GM08714 (cell line): Measurements from ENCODE around the gene RBL2.

Experiments used
- H3K4me3 ChIP-seq: fragments of 200-500 bp; sonication (Bioruptor generic); 2 replicates; pipeline ENCODE4 v1.5.1; 2014; ENCODE audit warnings: mild to moderate bottlenecking, low read length, inconsistent platforms
- ZNF274 ChIP-seq: IDR thresholded peaks from 2 replicates; pipeline ENCODE4 v1.6.1; 2012; ENCODE audit warnings: mild to moderate bottlenecking, low read depth, low read length

The RBL2 gene

DNA sequence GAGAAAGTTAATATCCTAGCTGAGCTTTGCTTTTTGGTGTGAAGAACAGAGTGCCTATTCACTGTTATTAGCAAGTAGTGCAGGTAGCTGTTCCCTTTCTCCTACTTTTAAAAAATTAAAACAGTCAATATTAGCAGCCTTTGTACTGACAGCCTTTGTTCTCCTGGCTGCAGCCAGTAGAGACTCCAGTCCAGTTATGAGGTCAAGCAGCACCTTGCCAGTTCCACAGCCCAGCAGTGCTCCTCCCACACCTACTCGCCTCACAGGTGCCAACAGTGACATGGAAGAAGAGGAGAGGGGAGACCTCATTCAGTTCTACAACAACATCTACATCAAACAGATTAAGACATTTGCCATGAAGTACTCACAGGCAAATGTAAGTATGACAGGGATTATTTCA lies 46.1 kb downstream of the RBL2 start:
- no peak overlapping the region for H3K4me3 ChIP-seq
- TF ChIP-seq ZNF274, result no peak

DNA sequence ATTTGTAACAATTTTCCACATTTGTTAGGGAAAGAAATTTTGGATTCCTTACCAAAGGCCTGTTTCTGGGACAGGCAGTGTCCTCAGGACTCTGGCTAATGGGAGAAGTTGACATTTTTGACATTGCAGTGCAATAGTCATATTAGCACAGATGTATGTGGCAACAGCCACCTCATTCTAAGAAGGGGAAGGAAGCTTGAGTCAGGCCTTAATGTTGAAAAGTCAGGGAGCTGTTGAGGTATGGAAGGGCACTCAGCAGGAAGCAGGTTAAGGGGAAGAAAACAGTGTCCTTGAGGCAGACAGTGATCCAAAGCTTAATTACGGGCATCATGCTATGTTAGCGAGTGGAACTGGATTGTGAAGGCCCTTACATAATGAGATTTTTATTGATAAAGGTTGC lies 47.9 kb downstream of the RBL2 start:
- no peak for TF ChIP-seq ZNF274

DNA sequence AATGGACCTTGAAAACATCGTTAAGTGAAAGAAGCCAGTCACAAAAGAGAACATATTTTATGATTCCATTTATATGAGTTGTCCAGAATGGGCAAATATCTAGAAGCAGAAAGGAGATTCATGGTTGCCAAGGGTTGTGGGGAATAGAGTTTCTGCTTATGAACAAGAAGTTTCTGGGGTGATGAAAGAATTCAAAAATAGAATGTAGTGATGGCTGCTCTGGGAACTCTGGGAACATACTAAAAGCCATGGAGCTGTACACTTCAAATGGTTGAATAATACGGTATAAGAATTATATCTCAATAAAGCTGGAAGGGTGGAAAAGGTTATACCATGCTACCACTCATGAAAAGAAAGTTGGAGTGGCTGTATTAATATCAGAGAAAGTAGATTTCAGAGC lies 50.3 kb downstream of the RBL2 start:
- H3K4me3 ChIP-seq, result no peak overlapping the region
- TF ChIP-seq ZNF274, result no peak

More for the DNA sequence above, 47.9 kb downstream of the RBL2 start:
- no peak overlapping the region for H3K4me3 ChIP-seq

DNA sequence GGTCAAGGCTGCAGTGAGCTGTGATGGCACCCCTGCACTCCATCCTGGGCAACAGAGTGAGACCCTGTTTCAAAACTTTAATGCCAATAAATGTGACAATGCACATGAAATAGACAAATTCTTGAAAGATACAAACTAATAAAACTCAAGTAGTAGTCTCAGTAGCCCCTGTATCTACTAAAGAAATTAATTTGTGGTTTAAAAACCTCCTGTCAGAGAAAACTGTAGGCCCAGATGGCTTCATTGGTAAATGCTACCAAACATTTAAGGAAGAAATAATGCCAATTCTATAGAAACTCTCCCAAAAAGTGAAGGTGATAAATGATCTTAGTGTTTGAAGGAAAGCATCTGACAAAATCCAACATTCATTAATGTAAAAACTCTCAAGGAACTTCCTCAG lies 52.0 kb downstream of the RBL2 start:
- TF ChIP-seq ZNF274, result no peak

DNA sequence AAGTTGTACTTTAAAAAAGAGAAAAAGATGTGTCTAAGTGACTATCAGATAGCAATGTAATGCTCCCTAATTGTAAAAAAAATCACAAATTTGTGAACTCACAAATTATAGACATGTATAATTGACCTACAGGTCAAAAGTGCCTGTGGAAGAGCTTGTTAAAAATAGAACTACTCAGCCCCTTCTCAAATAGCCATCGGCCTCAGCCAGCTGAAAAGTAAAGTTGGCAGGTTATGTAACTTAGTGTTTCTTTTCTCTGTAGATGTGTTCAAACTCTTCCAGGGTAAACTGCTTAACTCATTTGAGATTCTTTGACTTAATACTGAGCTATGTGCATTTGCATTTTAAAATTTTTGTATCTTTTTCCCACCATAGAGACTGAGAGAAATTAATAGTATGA lies 55.5 kb downstream of the RBL2 start:
- no peak overlapping the region for H3K4me3 ChIP-seq
- no peak for TF ChIP-seq ZNF274

More for the DNA sequence above, 52.0 kb downstream of the RBL2 start:
- H3K4me3 ChIP-seq, result no peak overlapping the region

DNA sequence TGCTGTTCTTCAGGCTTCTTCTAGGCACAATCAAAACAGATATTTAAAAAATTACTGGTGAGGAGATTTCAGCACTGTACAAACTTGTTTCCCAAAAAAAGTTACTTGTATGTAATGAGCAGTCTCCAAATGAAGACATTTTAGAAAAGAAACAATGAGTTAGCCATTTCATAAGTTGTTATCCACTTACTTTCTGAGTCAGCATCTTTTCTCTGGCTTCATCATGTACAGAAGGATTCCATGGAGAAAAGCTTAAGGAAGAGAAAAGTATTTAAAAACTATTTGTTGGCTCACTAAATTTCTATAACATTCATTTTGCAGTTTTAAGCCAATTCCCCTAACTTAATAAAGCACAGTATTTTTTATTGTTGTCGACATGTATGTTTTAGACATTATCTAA lies 58.2 kb downstream of the RBL2 start:
- no peak overlapping the region for H3K4me3 ChIP-seq
- no peak for TF ChIP-seq ZNF274

DNA sequence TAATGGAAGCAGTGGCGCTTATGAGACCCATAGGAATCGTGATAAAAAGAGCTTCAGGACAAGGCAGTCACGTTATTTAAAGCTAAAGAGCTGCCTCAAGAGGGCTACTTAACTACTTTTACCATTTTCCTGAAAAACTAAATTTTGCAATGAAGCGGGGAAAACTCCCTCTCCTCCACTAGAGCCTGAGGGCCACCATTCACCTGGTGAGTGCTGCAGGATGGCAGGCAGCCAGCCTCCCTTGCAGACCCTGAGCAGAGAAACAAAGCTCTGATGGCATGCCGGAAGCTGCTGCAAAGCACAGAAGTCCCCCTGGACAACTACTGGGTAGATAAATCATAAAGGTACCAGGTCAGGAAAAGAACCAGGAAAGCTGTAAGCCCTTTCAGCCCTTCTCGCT lies 60.4 kb downstream of the RBL2 start:
- no peak for TF ChIP-seq ZNF274

DNA sequence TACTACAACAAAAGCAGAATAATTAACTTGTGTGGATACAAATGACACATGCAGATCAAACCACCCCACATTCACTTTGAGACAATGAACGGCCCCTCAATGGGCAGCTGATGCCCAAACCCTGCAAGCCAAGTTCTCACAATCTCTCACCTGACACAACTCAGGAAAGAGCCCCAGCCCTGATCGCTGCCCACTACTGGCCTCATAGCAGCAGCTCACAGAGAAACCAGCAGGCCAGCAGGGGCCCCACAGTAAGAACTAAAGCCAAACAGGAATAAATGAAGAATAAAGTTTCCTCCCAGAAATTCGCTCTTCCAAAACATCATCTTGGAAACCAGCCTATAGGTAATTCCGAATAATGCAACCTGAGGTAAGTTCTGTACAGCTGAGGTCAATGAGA lies 61.1 kb downstream of the RBL2 start:
- no peak overlapping the region for H3K4me3 ChIP-seq
- TF ChIP-seq ZNF274, result no peak

More for the DNA sequence above, 60.4 kb downstream of the RBL2 start:
- H3K4me3 ChIP-seq, result no peak overlapping the region

DNA sequence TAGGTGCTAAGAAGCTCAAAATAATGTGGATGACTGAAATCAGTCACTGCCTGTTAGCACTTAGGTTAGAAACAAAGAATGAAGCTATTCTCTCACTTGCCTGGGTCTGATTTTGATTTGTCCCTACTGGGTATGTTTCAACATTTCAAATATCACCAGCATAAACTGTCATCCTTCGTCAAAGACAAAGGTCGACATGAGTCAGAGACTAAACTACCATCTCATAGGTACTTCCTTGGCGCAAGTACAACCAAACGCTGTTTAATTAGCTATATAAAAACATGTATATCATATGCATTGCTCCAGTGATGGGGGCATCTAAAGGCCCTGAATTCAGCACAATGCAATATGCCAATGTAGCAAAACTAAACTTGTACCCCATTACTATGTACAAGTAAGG lies 64.7 kb downstream of the RBL2 start:
- no peak for TF ChIP-seq ZNF274
- no peak overlapping the region for H3K4me3 ChIP-seq

DNA sequence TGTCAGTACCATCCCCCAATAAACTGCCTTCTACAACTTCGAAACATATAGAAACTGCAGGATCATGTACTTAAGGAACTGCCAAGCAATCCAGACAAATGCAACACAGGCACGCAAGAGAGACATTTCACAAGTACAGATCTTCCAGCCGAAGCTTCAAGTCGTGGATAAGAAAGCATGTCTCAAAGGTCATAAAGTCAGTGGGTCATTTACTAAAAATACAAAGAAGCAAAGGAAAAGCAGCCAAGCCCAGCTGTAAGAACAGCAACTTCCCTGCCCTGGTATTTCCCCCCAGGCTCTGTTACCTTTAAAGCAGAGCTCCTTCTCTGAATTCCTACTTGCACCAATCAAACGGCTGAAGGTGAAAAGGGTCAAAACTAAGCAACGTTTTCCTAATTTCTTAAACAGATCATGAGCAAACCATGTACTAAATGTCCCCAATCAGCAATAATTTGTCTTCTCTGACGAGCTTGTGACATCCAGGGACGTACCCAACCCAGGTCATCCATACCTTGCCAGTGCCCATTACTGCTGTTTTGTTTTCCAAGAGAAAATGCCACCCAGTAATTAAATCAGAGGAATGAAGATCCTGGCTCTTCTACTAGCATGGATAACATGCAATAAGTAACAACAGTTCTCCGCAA lies 67.1 kb downstream of the RBL2 start:
- no peak for TF ChIP-seq ZNF274
- H3K4me3 ChIP-seq, result no peak overlapping the region

DNA sequence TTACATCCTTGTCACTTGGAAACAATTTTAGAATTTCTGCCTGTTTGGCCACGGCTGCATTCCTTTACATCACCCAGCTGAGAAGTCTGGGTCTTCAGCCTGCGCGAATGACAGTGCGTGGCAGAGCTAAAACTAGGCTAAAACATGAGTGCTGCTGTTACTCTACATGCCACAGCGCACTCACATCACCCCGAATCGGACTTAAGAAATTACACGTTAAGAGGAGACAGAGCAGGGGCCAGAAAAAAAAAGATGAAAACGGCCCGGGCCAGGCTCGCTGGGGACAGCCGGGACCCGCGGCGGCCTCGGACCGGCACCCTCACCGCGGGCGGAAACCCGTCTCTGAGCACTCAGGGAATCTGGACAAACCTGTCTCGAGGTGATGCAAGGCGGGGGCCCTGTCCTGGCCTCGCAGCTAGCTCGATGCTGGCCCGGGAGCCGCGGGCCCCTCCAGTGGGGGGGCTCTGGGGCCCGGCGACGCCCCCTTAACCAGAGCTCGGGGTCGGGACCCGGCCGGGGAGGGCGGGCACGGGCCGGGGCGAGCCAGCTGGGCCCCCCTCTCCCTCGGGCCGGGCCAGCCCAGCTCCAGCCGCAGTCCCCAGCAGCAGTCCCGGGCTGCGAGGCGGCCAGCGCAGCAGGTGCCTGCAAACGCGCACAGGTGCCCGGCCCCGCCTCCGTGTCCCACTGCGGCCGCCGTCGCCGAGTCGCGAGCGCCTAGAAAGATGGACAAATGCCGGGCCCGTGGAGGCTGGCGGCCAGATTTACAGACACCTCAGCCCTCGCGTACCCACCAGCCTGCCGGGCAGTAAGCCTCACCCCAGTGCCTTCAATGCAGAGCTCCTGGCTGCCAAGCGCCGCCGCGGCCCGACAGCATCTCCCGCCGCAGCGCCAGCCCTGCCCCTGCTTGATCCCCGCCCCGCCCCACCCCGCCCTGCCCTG lies 68.3 kb downstream of the RBL2 start, which contains the start of gene AKTIP:
TSS of gene AKTIP (minus strand) at position 879 of the 939 bp plus-strand sequence. CDS start 2,950 bp downstream, outside the sequence.
- peak within 1 kb of the TSS; percentile 83 for H3K4me3 ChIP-seq
- TF ChIP-seq ZNF274, result no peak

DNA sequence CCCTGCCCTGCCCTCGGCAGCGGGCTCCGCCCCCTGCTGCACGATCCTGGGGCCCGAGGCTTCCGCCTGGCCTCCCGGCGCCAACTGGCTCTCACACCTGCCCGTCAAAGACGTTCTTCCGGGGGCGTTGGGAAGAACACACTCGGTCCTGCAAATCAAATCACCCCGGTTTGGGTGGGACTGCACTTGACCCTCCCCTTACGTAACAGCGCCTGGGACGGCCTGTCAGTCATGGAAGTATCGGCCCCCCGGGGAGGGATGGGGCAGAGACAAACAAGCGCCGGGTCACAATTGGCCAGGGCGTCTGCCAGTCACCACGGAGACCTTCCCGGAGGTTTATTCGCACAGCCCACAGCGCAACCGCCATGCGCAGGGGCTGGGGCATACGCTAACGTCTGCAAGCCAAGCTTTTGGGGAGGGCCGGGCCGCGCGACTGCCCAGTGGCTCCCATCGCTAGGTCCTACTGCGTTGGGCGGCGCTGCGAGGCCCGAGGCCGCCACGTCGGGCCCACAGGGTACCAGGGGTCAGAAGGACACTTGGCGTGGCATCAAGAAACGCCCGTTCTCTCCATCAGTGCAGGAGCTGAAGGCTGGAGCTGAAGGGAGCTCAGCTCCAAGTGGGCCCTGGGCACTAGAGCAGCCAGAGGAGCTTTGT lies 69.1 kb downstream of the RBL2 start:
- H3K4me3 ChIP-seq, result peak overlapping the region; percentile 60
- TF ChIP-seq ZNF274, result no peak

DNA sequence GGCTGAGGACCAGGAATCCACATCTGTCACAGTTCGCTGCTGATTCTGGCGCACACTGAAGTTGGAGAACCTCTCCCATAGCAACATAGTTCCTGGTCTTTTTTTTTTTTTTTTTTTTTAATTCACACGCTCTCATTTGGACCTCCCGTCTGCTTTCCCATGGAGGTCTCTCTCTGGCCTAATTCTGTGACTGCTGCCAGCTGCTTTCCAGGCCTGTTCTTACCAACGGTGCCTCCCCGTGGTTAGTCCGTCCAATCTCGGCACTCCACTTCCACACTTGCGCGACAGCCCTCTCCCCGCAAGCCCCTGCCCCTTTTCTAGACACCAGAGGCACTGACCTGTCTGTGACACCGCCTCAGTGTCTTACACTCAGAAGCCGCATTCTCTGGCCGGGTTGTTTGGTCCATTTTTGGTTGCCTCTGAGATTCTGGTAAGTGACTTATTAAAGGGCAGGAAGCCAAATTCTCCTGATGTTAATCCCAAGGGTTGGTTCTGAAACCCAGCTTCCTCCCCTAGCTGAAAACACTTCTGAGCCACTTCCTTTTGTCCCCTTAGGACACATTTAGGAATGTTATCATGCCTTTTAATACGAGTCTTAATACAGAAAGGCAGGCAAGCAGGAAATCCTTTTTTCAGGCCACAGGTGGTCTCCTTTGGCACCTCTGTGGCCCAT lies 69.9 kb downstream of the RBL2 start:
- peak overlapping the region; percentile 60 for H3K4me3 ChIP-seq
- no peak for TF ChIP-seq ZNF274

DNA sequence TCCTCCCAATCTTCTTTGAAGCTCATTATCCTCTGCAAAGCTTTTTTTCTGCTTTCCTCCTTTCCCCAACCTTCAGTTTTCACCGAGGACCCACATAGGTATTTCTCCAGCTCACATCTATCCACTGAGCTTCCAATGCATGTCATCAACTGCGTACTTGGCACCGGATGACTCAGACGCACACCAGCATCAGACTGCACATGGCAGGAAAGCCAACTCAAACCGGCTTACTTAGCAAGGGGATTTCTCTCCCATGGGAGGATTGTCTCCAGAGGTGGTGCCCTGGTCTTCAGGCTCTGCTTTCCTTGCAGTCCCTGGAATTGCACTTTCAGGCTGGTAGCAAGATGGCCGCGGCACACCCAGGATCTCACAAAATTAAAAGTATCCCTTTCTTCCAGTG lies 70.4 kb downstream of the RBL2 start:
- H3K4me3 ChIP-seq, result no peak overlapping the region
- TF ChIP-seq ZNF274, result no peak
